Activated naive CD4-positive, alpha-beta T cell treated with anti-CD3 and anti-CD28 coated beads, Interleukin-2, amount 50 U/mL, for 16 hours (primary cell): ENCODE results near the gene PKHD1.

Experiments used
- DNase-seq: peaks from one replicate; pipeline ENCODE4 v3.0.0-alpha.2; 2020

PKHD1 gene

GRCh38 chr6:51846531-51846930 is 240.9 kb downstream of the PKHD1 start:
- DNase-seq = no peak

GRCh38 chr6:51844336-51844735 is 243.1 kb downstream of the PKHD1 start:
- no peak for DNase-seq

GRCh38 chr6:51843456-51844056 is 243.9 kb downstream of the PKHD1 start:
- DNase-seq = no peak

- DNase-seq = no peak
Observed at GRCh38 chr6:51842804-51843378, 244.5 kb downstream of the PKHD1 start.

GRCh38 chr6:51842061-51842803 is 245.2 kb downstream of the PKHD1 start:
- DNase-seq = no peak

- DNase-seq = no peak
Observed at GRCh38 chr6:51841626-51842025, 245.8 kb downstream of the PKHD1 start.

GRCh38 chr6:51839726-51840374 is 247.6 kb downstream of the PKHD1 start:
- no peak for DNase-seq

GRCh38 chr6:51830666-51831065 is 256.7 kb downstream of the PKHD1 start:
- DNase-seq = no peak

- DNase-seq = no peak
Observed at GRCh38 chr6:51827580-51827979, 259.8 kb downstream of the PKHD1 start.

GRCh38 chr6:51824940-51825339 is 262.5 kb downstream of the PKHD1 start:
- DNase-seq = no peak

- no peak for DNase-seq
Observed at GRCh38 chr6:51820555-51820954, 266.9 kb downstream of the PKHD1 start.

- no peak for DNase-seq
Observed at GRCh38 chr6:51818520-51819022, 268.8 kb downstream of the PKHD1 start.

- DNase-seq = no peak
Observed at GRCh38 chr6:51817832-51818231, 269.6 kb downstream of the PKHD1 start.

GRCh38 chr6:51814418-51814817 is 273.0 kb downstream of the PKHD1 start:
- DNase-seq = no peak

GRCh38 chr6:51813904-51814303 is 273.5 kb downstream of the PKHD1 start:
- no peak for DNase-seq

GRCh38 chr6:51812231-51812630 is 275.2 kb downstream of the PKHD1 start:
- DNase-seq = no peak

- DNase-seq = no peak
Observed at GRCh38 chr6:51805517-51805916, 281.9 kb downstream of the PKHD1 start.

- DNase-seq = no peak
Observed at GRCh38 chr6:51800603-51801002, 286.8 kb downstream of the PKHD1 start.

- no peak for DNase-seq
Observed at GRCh38 chr6:51793393-51793792, 294.0 kb downstream of the PKHD1 start.

GRCh38 chr6:51792273-51793030 is 295.0 kb downstream of the PKHD1 start:
- no peak for DNase-seq

- no peak for DNase-seq
Observed at GRCh38 chr6:51790946-51791345, 296.5 kb downstream of the PKHD1 start.

GRCh38 chr6:51788121-51788520 is 299.3 kb downstream of the PKHD1 start:
- DNase-seq = no peak

GRCh38 chr6:51778666-51779065 is 308.7 kb downstream of the PKHD1 start:
- no peak for DNase-seq
